ENCODE data around the gene L3MBTL4. TPM values are rescaled to one million over a fixed set of nuclear protein-coding genes. Genes with fewer than 3 reads are reported as not detected.

L3MBTL4 gene
- total RNA-seq, 1 experiment from 2014 or later, result not detected

GRCh38 chr18:5966514-5966913 is 448.2 kb downstream of the L3MBTL4 start:
- ChIA-PET POLR2A (ENCODE audit: low non-redundant PET) (no interaction called here), CTCF (no interaction called here)
- DNase-seq (ENCODE audit: low spot score), result no peak

DNA sequence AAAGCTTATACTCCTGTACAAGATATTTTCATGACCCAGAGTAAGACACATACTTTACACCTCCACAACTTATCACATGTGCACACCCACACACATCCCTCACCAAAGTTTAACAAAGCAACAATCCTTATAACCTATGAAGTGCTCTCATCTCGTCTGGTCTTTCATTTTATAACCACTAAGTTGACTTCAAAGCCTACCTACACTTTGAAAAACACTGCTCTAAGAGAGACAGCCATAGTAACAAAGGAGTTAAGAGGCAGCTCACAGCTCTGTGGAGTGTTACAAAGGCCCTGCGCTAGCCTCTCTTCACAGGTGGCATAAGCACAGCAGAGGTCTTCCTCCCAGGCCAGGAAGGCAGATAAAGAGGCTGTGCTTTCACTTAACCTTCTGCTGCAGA is 449.7 kb downstream of the L3MBTL4 start:
- no peak for DNase-seq (ENCODE audit: low spot score)
- no peak overlapping the region for H3K4me3 ChIP-seq (ENCODE audit: low read depth, low read length, poor library complexity, severe bottlenecking)
- no peaks in the 10 kb centered on the region for H3K27me3 ChIP-seq (replicated peaks; ENCODE audit: insufficient read depth, low read depth, low read length, poor library complexity)
- no TSS peak for BruUV-seq (replicated peaks)
- H3K9me3 ChIP-seq (ENCODE audit: low read depth, low read length, poor library complexity, severe bottlenecking), result peaks cover 6% of the 10 kb centered on the region
- H3K27ac ChIP-seq (ENCODE audit: low read depth, low read length, poor library complexity, severe bottlenecking), result no peak overlapping the region
- intact Hi-C loops (cut with micrococcal nuclease; ENCODE audit: unreplicated experiment), result no loop called here
- H3K4me1 ChIP-seq (ENCODE audit: insufficient read depth, low read length, poor library complexity, severe bottlenecking), result no peaks in the 10 kb centered on the region
- ChIA-PET CTCF (no interaction called here), POLR2A (ENCODE audit: low non-redundant PET) (no interaction called here)
- TF ChIP-seq, protein P1, sequence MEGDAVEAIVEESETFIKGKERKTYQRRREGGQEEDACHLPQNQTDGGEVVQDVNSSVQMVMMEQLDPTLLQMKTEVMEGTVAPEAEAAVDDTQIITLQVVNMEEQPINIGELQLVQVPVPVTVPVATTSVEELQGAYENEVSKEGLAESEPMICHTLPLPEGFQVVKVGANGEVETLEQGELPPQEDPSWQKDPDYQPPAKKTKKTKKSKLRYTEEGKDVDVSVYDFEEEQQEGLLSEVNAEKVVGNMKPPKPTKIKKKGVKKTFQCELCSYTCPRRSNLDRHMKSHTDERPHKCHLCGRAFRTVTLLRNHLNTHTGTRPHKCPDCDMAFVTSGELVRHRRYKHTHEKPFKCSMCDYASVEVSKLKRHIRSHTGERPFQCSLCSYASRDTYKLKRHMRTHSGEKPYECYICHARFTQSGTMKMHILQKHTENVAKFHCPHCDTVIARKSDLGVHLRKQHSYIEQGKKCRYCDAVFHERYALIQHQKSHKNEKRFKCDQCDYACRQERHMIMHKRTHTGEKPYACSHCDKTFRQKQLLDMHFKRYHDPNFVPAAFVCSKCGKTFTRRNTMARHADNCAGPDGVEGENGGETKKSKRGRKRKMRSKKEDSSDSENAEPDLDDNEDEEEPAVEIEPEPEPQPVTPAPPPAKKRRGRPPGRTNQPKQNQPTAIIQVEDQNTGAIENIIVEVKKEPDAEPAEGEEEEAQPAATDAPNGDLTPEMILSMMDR (conservative IDR thresholded peaks at IDR 0.05; ENCODE audit: low read depth, low read length), result no peak
- no peak for TF ChIP-seq EZH2 (IDR thresholded peaks at IDR 0.05; ENCODE audit: borderline replicate concordance, low read depth, low read length, poor library complexity, severe bottlenecking)
- H3K36me3 ChIP-seq (ENCODE audit: insufficient read depth, low read length, poor library complexity, severe bottlenecking), result no peaks in the 10 kb centered on the region

More at GRCh38 chr18:5966514-5966913, 448.2 kb downstream of the L3MBTL4 start:
- no peak overlapping the region for H3K27ac ChIP-seq (ENCODE audit: low read depth, low read length, poor library complexity, severe bottlenecking)
- H3K27me3 ChIP-seq (replicated peaks; ENCODE audit: insufficient read depth, low read depth, low read length, poor library complexity), result no peaks in the 10 kb centered on the region
- intact Hi-C loops (cut with micrococcal nuclease; ENCODE audit: unreplicated experiment), result no loop called here
- BruUV-seq (replicated peaks), result no TSS peak
- no peak overlapping the region for H3K4me3 ChIP-seq (ENCODE audit: low read depth, low read length, poor library complexity, severe bottlenecking)
- H3K4me1 ChIP-seq (ENCODE audit: insufficient read depth, low read length, poor library complexity, severe bottlenecking), result no peaks in the 10 kb centered on the region
- H3K36me3 ChIP-seq (ENCODE audit: insufficient read depth, low read length, poor library complexity, severe bottlenecking), result no peaks in the 10 kb centered on the region
- TF ChIP-seq EZH2 (IDR thresholded peaks at IDR 0.05; ENCODE audit: borderline replicate concordance, low read depth, low read length, poor library complexity, severe bottlenecking), result no peak
- TF ChIP-seq, protein P1 (conservative IDR thresholded peaks at IDR 0.05; ENCODE audit: low read depth, low read length), result no peak
- peaks cover 10% of the 10 kb centered on the region for H3K9me3 ChIP-seq (ENCODE audit: low read depth, low read length, poor library complexity, severe bottlenecking)

DNA sequence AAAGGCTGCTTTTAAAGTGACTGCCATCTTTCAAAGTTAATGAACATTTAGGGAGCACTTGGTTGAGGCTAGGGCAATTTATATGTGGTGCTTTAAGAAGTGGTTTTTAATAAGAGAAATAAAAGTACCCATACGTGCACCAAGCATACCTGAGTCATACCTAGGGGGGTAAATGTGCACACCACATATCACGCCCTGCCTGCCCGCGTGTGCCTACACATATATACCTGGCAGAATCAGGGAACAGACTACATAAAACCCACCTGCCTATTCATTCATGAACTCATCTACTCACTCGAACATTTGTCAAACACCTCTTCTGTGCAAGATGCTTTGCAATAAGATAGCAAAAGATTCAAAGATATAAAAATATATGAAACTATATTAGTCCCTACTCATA is 450.1 kb downstream of the L3MBTL4 start:
- no peak overlapping the region for H3K4me3 ChIP-seq (ENCODE audit: low read depth, low read length, poor library complexity, severe bottlenecking)
- H3K27me3 ChIP-seq (replicated peaks; ENCODE audit: insufficient read depth, low read depth, low read length, poor library complexity), result no peaks in the 10 kb centered on the region
- intact Hi-C loops (cut with micrococcal nuclease; ENCODE audit: unreplicated experiment), result no loop called here
- ChIA-PET POLR2A (ENCODE audit: low non-redundant PET) (no interaction called here), CTCF (no interaction called here)
- H3K4me1 ChIP-seq (ENCODE audit: insufficient read depth, low read length, poor library complexity, severe bottlenecking), result no peaks in the 10 kb centered on the region
- no TSS peak for BruUV-seq (replicated peaks)
- no peaks in the 10 kb centered on the region for H3K36me3 ChIP-seq (ENCODE audit: insufficient read depth, low read length, poor library complexity, severe bottlenecking)
- no peak for DNase-seq (ENCODE audit: low spot score)
- TF ChIP-seq EZH2 (IDR thresholded peaks at IDR 0.05; ENCODE audit: borderline replicate concordance, low read depth, low read length, poor library complexity, severe bottlenecking), result no peak
- TF ChIP-seq, protein P1 (conservative IDR thresholded peaks at IDR 0.05; ENCODE audit: low read depth, low read length), result no peak
- peaks cover 6% of the 10 kb centered on the region for H3K9me3 ChIP-seq (ENCODE audit: low read depth, low read length, poor library complexity, severe bottlenecking)
- H3K27ac ChIP-seq (ENCODE audit: low read depth, low read length, poor library complexity, severe bottlenecking), result no peak overlapping the region
